ENCODE results near the gene CDK4. TPM values are rescaled to one million over a fixed set of nuclear protein-coding genes. Genes with fewer than 3 reads are reported as not detected.

Gene CDK4
- total RNA-seq, 1 experiment from 2014 or later, result 156 TPM

DNA sequence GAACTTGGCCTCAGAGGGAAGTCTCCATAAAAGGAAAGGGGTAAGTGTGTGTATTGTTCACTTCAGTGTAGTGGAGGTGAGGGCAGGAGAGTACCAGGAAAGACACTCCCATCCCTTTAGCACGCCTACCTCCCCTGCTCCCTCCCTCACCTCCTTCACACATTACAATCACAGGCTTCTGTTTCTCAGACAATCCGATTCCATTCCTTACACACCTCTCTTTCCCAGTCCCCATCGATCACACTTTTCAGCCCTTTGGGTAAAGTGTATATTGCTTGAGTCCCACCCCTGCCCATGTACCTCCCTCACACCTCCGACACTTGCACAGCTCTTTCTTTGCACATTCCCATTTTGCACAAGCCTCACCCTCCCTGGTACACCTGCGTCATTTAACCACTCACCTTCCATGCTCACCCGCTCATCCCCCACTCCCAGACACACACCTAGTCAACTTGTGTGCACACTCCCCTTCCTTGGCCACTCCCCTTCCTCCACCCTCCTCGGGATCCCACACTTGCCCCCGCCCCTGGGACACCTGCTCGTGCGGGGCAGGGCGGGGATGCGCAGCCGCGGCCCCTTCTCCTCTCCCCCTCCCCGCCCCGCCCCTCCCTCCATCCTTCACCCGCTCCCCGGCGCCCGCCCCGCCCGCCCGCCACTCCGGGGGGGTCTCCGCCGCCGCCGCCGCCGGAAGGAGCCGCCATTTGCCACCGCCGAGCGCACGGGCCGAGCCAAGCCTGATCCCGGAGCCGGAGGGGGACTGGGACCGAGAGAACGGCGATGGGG is 2.5 kb upstream of the CDK4 start, which contains the start of gene MARCHF9:
MARCHF9 (plus strand) TSS at position 693 of the 783 bp plus-strand sequence. CDS start 426 bp downstream, outside the sequence.
- BruUV-seq (replicated peaks), result no TSS peak
- peak within 1 kb of the TSS; percentile 68 for H3K4me3 ChIP-seq
- H3K79me2 ChIP-seq (ENCODE audit: low read depth), result peaks cover 23% of the 10 kb centered on the region
- peaks cover 8% of the 10 kb centered on the region for H3K36me3 ChIP-seq (ENCODE audit: low read depth)
- no peaks in the 10 kb centered on the region for H3K9me3 ChIP-seq (ENCODE audit: insufficient read depth, low read depth)
- DNase-seq, result peak; percentile 62 to 83
- intact Hi-C loops (cut with micrococcal nuclease; ENCODE audit: unreplicated experiment), result loop anchor here (2.0 kb wide), 1 partner anchor 18 kb away; the partner anchor contains the start of genes EEF1AKMT3 and METTL1
- H2AFZ ChIP-seq, result peak within 1 kb of the TSS; percentile 83
- ChIA-PET CTCF (no interaction called here), POLR2A (ENCODE audit: unreplicated experiment) (interaction anchor here (0.7 kb wide), 1 partner anchor 12 kb away, joined by 6 read pairs; no protein-coding TSS in a partner anchor)
- H3K4me1 ChIP-seq (replicated peaks; ENCODE audit: insufficient read depth), result peaks cover 27% of the 10 kb centered on the region
- H4K20me1 ChIP-seq (ENCODE audit: insufficient read depth), result no peaks in the 10 kb centered on the region; the same call in 1 of the 2 replicates
- TF ChIP-seq, protein P1, sequence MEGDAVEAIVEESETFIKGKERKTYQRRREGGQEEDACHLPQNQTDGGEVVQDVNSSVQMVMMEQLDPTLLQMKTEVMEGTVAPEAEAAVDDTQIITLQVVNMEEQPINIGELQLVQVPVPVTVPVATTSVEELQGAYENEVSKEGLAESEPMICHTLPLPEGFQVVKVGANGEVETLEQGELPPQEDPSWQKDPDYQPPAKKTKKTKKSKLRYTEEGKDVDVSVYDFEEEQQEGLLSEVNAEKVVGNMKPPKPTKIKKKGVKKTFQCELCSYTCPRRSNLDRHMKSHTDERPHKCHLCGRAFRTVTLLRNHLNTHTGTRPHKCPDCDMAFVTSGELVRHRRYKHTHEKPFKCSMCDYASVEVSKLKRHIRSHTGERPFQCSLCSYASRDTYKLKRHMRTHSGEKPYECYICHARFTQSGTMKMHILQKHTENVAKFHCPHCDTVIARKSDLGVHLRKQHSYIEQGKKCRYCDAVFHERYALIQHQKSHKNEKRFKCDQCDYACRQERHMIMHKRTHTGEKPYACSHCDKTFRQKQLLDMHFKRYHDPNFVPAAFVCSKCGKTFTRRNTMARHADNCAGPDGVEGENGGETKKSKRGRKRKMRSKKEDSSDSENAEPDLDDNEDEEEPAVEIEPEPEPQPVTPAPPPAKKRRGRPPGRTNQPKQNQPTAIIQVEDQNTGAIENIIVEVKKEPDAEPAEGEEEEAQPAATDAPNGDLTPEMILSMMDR (conservative IDR thresholded peaks at IDR 0.05), result no peak
- no peaks in the 10 kb centered on the region for H3K9me2 ChIP-seq (ENCODE audit: insufficient read depth)
- no peaks in the 10 kb centered on the region for H3K27me3 ChIP-seq (ENCODE audit: insufficient read depth, low read depth)
- no peak within 1 kb of the TSS for H3K27ac ChIP-seq
- peak within 1 kb of the TSS; percentile 93 for H3K4me2 ChIP-seq
- peaks cover 13% of the 10 kb centered on the region; the same call in 1 of the 2 replicates for H3F3A ChIP-seq (ENCODE audit: insufficient read depth, low read depth)

- intact Hi-C loops (cut with micrococcal nuclease; ENCODE audit: unreplicated experiment), result loop anchor here (2.0 kb wide), 2 partner anchors 19 to 231 kb away; partner anchors contain the start of genes EEF1AKMT3, MBD6 and METTL1
- TF ChIP-seq, protein P1 (conservative IDR thresholded peaks at IDR 0.05), result no peak
- TF ChIP-seq EZH2 (IDR thresholded peaks at IDR 0.05; ENCODE audit: low read depth), result no peak
- H3K4me2 ChIP-seq, result peak overlapping the region; percentile 93
- H3K9me3 ChIP-seq (ENCODE audit: insufficient read depth, low read depth), result no peaks in the 10 kb centered on the region
- H3K36me3 ChIP-seq (ENCODE audit: low read depth), result peaks cover 14% of the 10 kb centered on the region
- ChIA-PET CTCF (no interaction called here), POLR2A (ENCODE audit: unreplicated experiment) (interaction anchor here (0.7 kb wide), 1 partner anchor 12 kb away, joined by 6 read pairs; no protein-coding TSS in a partner anchor)
- no peaks in the 10 kb centered on the region for H4K20me1 ChIP-seq (ENCODE audit: insufficient read depth)
- H3K79me2 ChIP-seq (ENCODE audit: low read depth), result peaks cover 27% of the 10 kb centered on the region
- H3K4me3 ChIP-seq, result peak overlapping the region; percentile 68; the same call in 1 of the 2 replicates
- no peak for DNase-seq
- no peaks in the 10 kb centered on the region for H3K27me3 ChIP-seq (ENCODE audit: insufficient read depth, low read depth)
- H3K9me2 ChIP-seq (ENCODE audit: insufficient read depth), result no peaks in the 10 kb centered on the region
- peaks cover 27% of the 10 kb centered on the region for H3K4me1 ChIP-seq (replicated peaks; ENCODE audit: insufficient read depth)
- BruUV-seq (replicated peaks), result no TSS peak
- no peak overlapping the region for H3K27ac ChIP-seq
- peaks cover 20% of the 10 kb centered on the region; the same call in 1 of the 2 replicates for H3F3A ChIP-seq (ENCODE audit: insufficient read depth, low read depth)
- H2AFZ ChIP-seq, result no peak overlapping the region
Measured at GRCh38 chr12:57753756-57754337, 1.7 kb upstream of the CDK4 start.

DNA sequence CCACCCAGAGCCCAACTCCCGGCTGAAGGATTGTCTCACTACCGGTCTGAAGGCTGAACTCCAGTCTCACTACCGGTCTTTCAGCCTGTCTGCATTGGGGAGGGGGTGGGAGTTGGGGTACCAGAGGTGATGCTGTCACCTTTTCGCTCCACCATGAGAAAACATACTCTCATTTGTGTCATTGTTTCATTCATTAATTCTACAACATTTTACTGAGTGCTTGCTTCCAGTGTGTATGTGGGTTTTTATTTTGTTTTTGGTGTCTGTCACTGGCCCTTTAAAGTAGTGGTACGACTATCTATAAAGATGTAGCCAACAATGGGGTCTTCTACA is 524 bp upstream of the CDK4 start:
- intact Hi-C loops (cut with micrococcal nuclease; ENCODE audit: unreplicated experiment), result loop anchor here (2.0 kb wide), 1 partner anchor 230 kb away; the partner anchor contains the start of gene MBD6
- POLR2A ChIA-PET (ENCODE audit: unreplicated experiment), result no interaction called here

More for the DNA sequence above, 524 bp upstream of the CDK4 start:
- Histone ChIP-seq H3K9me3 (ENCODE audit: insufficient read depth, low read depth) (no peaks in the 10 kb centered on the region), H3K36me3 (ENCODE audit: low read depth) (peaks cover 14% of the 10 kb centered on the region), H3F3A (ENCODE audit: insufficient read depth, low read depth) (peaks cover 29% of the 10 kb centered on the region; the same call in 1 of the 2 replicates), H3K4me1 (replicated peaks; ENCODE audit: insufficient read depth) (peaks cover 27% of the 10 kb centered on the region), H3K27ac (no peak overlapping the region), H3K4me3 (peak overlapping the region; percentile 51), H2AFZ (no peak overlapping the region), H3K4me2 (peak overlapping the region; percentile 74), H3K9me2 (ENCODE audit: insufficient read depth) (no peaks in the 10 kb centered on the region), H4K20me1 (ENCODE audit: insufficient read depth) (no peaks in the 10 kb centered on the region), H3K79me2 (ENCODE audit: low read depth) (peaks cover 27% of the 10 kb centered on the region), H3K27me3 (ENCODE audit: insufficient read depth, low read depth) (no peaks in the 10 kb centered on the region)
- TF ChIP-seq, protein P1 (conservative IDR thresholded peaks at IDR 0.05), result no peak
- no peak for TF ChIP-seq EZH2 (IDR thresholded peaks at IDR 0.05; ENCODE audit: low read depth)
- CTCF ChIA-PET, result no interaction called here
- no TSS peak for BruUV-seq (replicated peaks)
- no peak for DNase-seq

All from PC-9 (cell line).